HEK293 (cell line): ENCODE measurements around the gene RASSF3.

ENCODE experiments used
- CTCF ChIA-PET: fragments of 350-600 bp; formaldehyde crosslinking; extraction: SDS; loops from one replicate; lab custom pipeline; 2021; ENCODE audit warnings: antibody characterized with exemption; lab: Yijun Ruan, JAX
- POLR2A ChIA-PET: fragments of 300-600 bp; formaldehyde crosslinking; extraction: SDS; loops from one replicate; lab custom pipeline; 2020; ENCODE audit warnings: antibody characterized with exemption, inconsistent platforms; lab: Yijun Ruan, JAX
- H3K27ac ChIP-seq: fragments of 200-500 bp; sonication (Bioruptor generic); 2 replicates; pipeline ENCODE4 v1.5.1; 2014; ENCODE audit warnings: low read depth, low read length, control low read depth, inconsistent platforms; ENCODE audit errors: extremely low read depth
- H3K36me3 ChIP-seq, 2 experiments: fragments of 200-500 bp in 1 of 2; sonication (Bioruptor generic) in 1 of 2; 1 replicate in 1 of 2; 2 replicates in 1 of 2; pipeline ENCODE4 v1.5.1; 2014 to 2017; ENCODE audit warnings: inconsistent platforms in 2 of 2, low read length in 2 of 2; ENCODE audit not compliant: control insufficient read depth in 2 of 2, insufficient read depth in 1 of 2
- H3K4me1 ChIP-seq: fragments of 200-500 bp; sonication (Bioruptor generic); 2 replicates; pipeline ENCODE4 v1.5.1; 2014; ENCODE audit warnings: mild to moderate bottlenecking, low read length, inconsistent platforms; ENCODE audit not compliant: control insufficient read depth, insufficient read depth
- H3K4me3 ChIP-seq: 2 replicates; pipeline ENCODE4 v1.5.1; 2011; ENCODE audit warnings: low read depth, mild to moderate bottlenecking, control low read depth, low read length, moderate library complexity
- H3K9me3 ChIP-seq: fragments of 200-500 bp; sonication (Bioruptor generic); 2 replicates; pipeline ENCODE4 v1.5.1; 2014; ENCODE audit warnings: low read depth, low read length, inconsistent platforms; ENCODE audit not compliant: control insufficient read depth, insufficient read depth
- BCL11B ChIP-seq: fragments of 450-650 bp; formaldehyde crosslinking; IDR thresholded peaks from 2 replicates; pipeline ENCODE4 v1.5.1; 2016; ENCODE audit warnings: low read depth, missing biosample characterization, missing genetic modification characterization
- GFI1B ChIP-seq: fragments of 450-650 bp; formaldehyde crosslinking; IDR thresholded peaks from 2 replicates; pipeline ENCODE4 v1.5.1; 2016; ENCODE audit warnings: missing biosample characterization, missing genetic modification characterization
- HIC1 ChIP-seq: fragments of 450-650 bp; formaldehyde crosslinking; IDR thresholded peaks from 2 replicates; pipeline ENCODE4 v1.5.1; 2016; ENCODE audit warnings: missing biosample characterization, missing genetic modification characterization
- HOXC10 ChIP-seq: sonication (generic); formaldehyde crosslinking; IDR thresholded peaks from 2 replicates; pipeline ENCODE4 v1.8.1; 2023; ENCODE audit warnings: mild to moderate bottlenecking, missing genetic modification reagents
- KLF16 ChIP-seq: fragments of 450-650 bp; formaldehyde crosslinking; IDR thresholded peaks from 2 replicates; pipeline ENCODE4 v1.5.1; 2017; ENCODE audit warnings: missing biosample characterization, missing genetic modification characterization
- REST ChIP-seq: fragments of 450-650 bp; formaldehyde crosslinking; IDR thresholded peaks from 2 replicates; pipeline ENCODE4 v1.5.1; 2016; ENCODE audit warnings: missing biosample characterization, missing genetic modification characterization
- SETDB1 ChIP-seq: IDR thresholded peaks from one replicate; pipeline ENCODE4 v1.6.1; 2017; ENCODE audit warnings: mild to moderate bottlenecking, low read length, moderate library complexity, mixed read lengths; ENCODE audit not compliant: insufficient read length
- ZFHX2 ChIP-seq: fragments of 450-650 bp; formaldehyde crosslinking; conservative IDR thresholded peaks from 2 replicates; pipeline ENCODE4 v1.5.1; 2016; ENCODE audit warnings: missing biosample characterization, missing genetic modification characterization
- ZNF223 ChIP-seq: fragments of 450-650 bp; formaldehyde crosslinking; IDR thresholded peaks from 2 replicates; pipeline ENCODE4 v1.5.1; 2016; ENCODE audit warnings: missing biosample characterization, missing genetic modification characterization
- ZNF600 ChIP-seq: fragments of 450-650 bp; formaldehyde crosslinking; IDR thresholded peaks from 2 replicates; pipeline ENCODE4 v1.5.1; 2016; ENCODE audit warnings: missing biosample characterization, missing genetic modification characterization
- ZNF626 ChIP-seq: fragments of 450-650 bp; sonication (Bioruptor Pico); formaldehyde crosslinking; IDR thresholded peaks from 2 replicates; pipeline ENCODE4 v1.5.1; 2018; ENCODE audit warnings: missing biosample characterization, missing genetic modification characterization, inconsistent platforms
- ZNF660 ChIP-seq: fragments of 450-650 bp; IDR thresholded peaks from 2 replicates; pipeline ENCODE4 v1.5.1; 2018; ENCODE audit warnings: missing biosample characterization, mild to moderate bottlenecking, missing genetic modification characterization
- ZNF677 ChIP-seq: fragments of 450-650 bp; IDR thresholded peaks from 2 replicates; pipeline ENCODE4 v1.5.0; 2018; ENCODE audit warnings: missing biosample characterization, mild to moderate bottlenecking, missing genetic modification characterization, moderate library complexity
- ZNF692 ChIP-seq: fragments of 450-650 bp; formaldehyde crosslinking; IDR thresholded peaks from 2 replicates; pipeline ENCODE4 v1.5.1; 2016; ENCODE audit warnings: missing biosample characterization, missing genetic modification characterization
- ZSCAN4 ChIP-seq: fragments of 450-650 bp; formaldehyde crosslinking; IDR thresholded peaks from 2 replicates; pipeline ENCODE4 v1.5.1; 2017; ENCODE audit warnings: missing biosample characterization, missing genetic modification characterization

Gene RASSF3

GRCh38 chr12:64587447-64587846, 22.8 kb upstream of the RASSF3 start:
- CTCF ChIA-PET, result no interaction called here
- no peaks in the 10 kb centered on the region for H3K36me3 ChIP-seq
- no peaks in the 10 kb centered on the region for H3K9me3 ChIP-seq
- POLR2A ChIA-PET, result no interaction called here
- H3K4me1 ChIP-seq, result 0 out of 2 replicates have a peak, but pooled peaks cover 2% of the 10 kb centered on the region
- no peak overlapping the region for H3K4me3 ChIP-seq
- no peak overlapping the region for H3K27ac ChIP-seq
- no peak for TF ChIP-seq ZNF626 (tag by site-specific recombination)
- TF ChIP-seq ZNF692 (tag by site-specific recombination), result no peak
- no peak for TF ChIP-seq GFI1B
- no peak for TF ChIP-seq ZNF223 (tag by site-specific recombination)
- TF ChIP-seq KLF16, result no peak
- no peak for TF ChIP-seq ZNF660
- no peak for TF ChIP-seq REST (tag by site-specific recombination)
- no peak for TF ChIP-seq BCL11B (tag by site-specific recombination)

GRCh38 chr12:64590183-64590582, 20.1 kb upstream of the RASSF3 start:
- TF ChIP-seq SETDB1, result no peak
- no peak for TF ChIP-seq ZNF677 (tag by site-specific recombination)
- TF ChIP-seq HIC1, result no peak
- TF ChIP-seq ZFHX2 (tag by site-specific recombination), result no peak
- TF ChIP-seq ZSCAN4 (tag by site-specific recombination), result no peak
- no peak for TF ChIP-seq ZNF600
- no peak for TF ChIP-seq HOXC10 (CRISPR knock-in tag)
- Histone ChIP-seq H3K36me3 (no peaks in the 10 kb centered on the region), H3K4me3 (no peak overlapping the region), H3K9me3 (no peaks in the 10 kb centered on the region), H3K27ac (no peak overlapping the region), H3K4me1 (no peaks in the 10 kb centered on the region)
- ChIA-PET POLR2A (no interaction called here), CTCF (interaction anchor here (1.5 kb wide), 1 partner anchor 41 kb away, joined by 7 read pairs; no protein-coding TSS in a partner anchor)
